Transverse colon (tissue), 4 donors: Measurements from ENCODE around the gene SARS2. TPM values are rescaled to one million over a fixed set of nuclear protein-coding genes. Genes with fewer than 3 reads are reported as not detected.

ENCODE experiments used
- DNase-seq: peaks from one replicate; pipeline ENCODE4 v3.0.0-alpha.2; 2019
- H3K27ac ChIP-seq, 4 donors: fragments of 200-600 bp; sonication (generic); 2 replicates each; pipeline ENCODE4 v1.5.1; 2016 to 2018; ENCODE audit warnings: inconsistent platforms in 4 of 4
- H3K27me3 ChIP-seq: fragments of 200-600 bp; sonication (generic); 2 replicates; pipeline ENCODE4 v1.5.1; 2017; ENCODE audit warnings: inconsistent platforms
- H3K36me3 ChIP-seq, 4 donors: fragments of 200-600 bp; sonication (generic); 2 replicates each; pipeline ENCODE4 v1.5.1; 2017 to 2019; ENCODE audit warnings: inconsistent platforms in 4 of 4
- H3K4me1 ChIP-seq, 4 donors: fragments of 200-600 bp; sonication (generic); 2 replicates each; pipeline ENCODE4 v1.5.1; 2017 to 2020; ENCODE audit warnings: inconsistent platforms in 4 of 4
- H3K4me3 ChIP-seq, 4 donors: fragments of 200-600 bp; sonication (generic); 1 replicate in 1 of 4; 2 replicates in 3 of 4; pipeline versions ENCODE4 v1.5.1 to v1.6.1; 2017 to 2019; ENCODE audit warnings: inconsistent platforms in 4 of 4
- H3K9me3 ChIP-seq, 2 donors: fragments of 200-600 bp; sonication (generic); 2 replicates each; pipeline ENCODE4 v1.5.1; 2017 to 2019; ENCODE audit warnings: inconsistent platforms in 2 of 2
- CTCF ChIP-seq, 5 experiments: fragments of 200-600 bp in 3 of 5; fragments of 450-650 bp in 2 of 5; sonication (generic) in 3 of 5; IDR thresholded peaks; 1 replicate in 2 of 5; 2 replicates in 3 of 5; pipeline ENCODE4 v1.5.1; 2016 to 2017; ENCODE audit warnings: antibody characterized with exemption in 5 of 5, inconsistent platforms in 3 of 5, mild to moderate bottlenecking in 2 of 5, moderate library complexity in 1 of 5
- EP300 ChIP-seq: sonication (generic); formaldehyde crosslinking; IDR thresholded peaks from one replicate; pipeline ENCODE4 v1.6.1; 2017; ENCODE audit warnings: antibody characterized with exemption, low read depth
- POLR2A ChIP-seq: fragments of 450-650 bp; IDR thresholded peaks from one replicate; pipeline ENCODE4 v1.6.1; 2016; ENCODE audit warnings: antibody characterized with exemption, mild to moderate bottlenecking, moderate library complexity
- POLR2AphosphoS5 ChIP-seq, 3 donors: sonication (generic); formaldehyde crosslinking; IDR thresholded peaks; one replicate each; pipeline ENCODE4 v1.6.1; 2016; ENCODE audit warnings: antibody characterized with exemption in 3 of 3
- WGBS, 2 donors: methylation state at CpG; one replicate each; pipeline ENCODE4 v1.1.5; 2018; ENCODE audit warnings: low coverage in 1 of 2; 5-methylcytosine and 5-hydroxymethylcytosine counted together
- in situ Hi-C, 4 donors: fragments of 200-750 bp; cut with MboI; loops; one replicate each; pipeline versions ENCODE4 v1.15.0 to v1.15.1; 2017; ENCODE audit warnings: low sequenced_read_pairs in 3 of 4, low pct_ligation_motif_present in 1 of 4, low pct_unique_long_range_greater_than_20kb in 1 of 4
- intact Hi-C: fragments of 100-400 bp; cut with DNase I; formaldehyde crosslinking; loops from one replicate; pipeline ENCODE4 v1.15.1; 2023; ENCODE audit warnings: low total_unique reads
- total RNA-seq, 4 donors: library from RNA; depleted of rRNA; stranded (reverse); fragments of >200 nt; gene quantifications; one replicate each; pipeline ENCODE4 v1.1.0, GENCODE V29; 2016

SARS2 gene
- total RNA-seq, 4 donors from 2014 or later = 21.4 to 186 (median 42.7) TPM

GRCh38 chr19:38912600-38913514 is 17.7 kb downstream of the SARS2 start:
- H3K27me3 ChIP-seq = peaks cover 17% of the 10 kb centered on the region
- intact Hi-C loops (no loop called here), in situ Hi-C loops (no loop called here)
- no peak overlapping the region for H3K27ac ChIP-seq
- TF ChIP-seq POLR2AphosphoS5 (IDR thresholded peaks at IDR 0.05) (no peak), EP300 (no peak), CTCF (IDR thresholded peaks at IDR 0.05) (no peak), POLR2A (no peak)
- WGBS, 2 donors = 76 to 88% methylated on average over 1 to 12 of the region's 12 CpGs
- H3K9me3 ChIP-seq = no peaks in the 10 kb centered on the region
- H3K36me3 ChIP-seq = peaks cover 0 to 2% (median 0%) of the 10 kb centered on the region in 4 donors
- H3K4me3 ChIP-seq = no peak overlapping the region
- no peak for DNase-seq
- no peaks in the 10 kb centered on the region for H3K4me1 ChIP-seq

DNA sequence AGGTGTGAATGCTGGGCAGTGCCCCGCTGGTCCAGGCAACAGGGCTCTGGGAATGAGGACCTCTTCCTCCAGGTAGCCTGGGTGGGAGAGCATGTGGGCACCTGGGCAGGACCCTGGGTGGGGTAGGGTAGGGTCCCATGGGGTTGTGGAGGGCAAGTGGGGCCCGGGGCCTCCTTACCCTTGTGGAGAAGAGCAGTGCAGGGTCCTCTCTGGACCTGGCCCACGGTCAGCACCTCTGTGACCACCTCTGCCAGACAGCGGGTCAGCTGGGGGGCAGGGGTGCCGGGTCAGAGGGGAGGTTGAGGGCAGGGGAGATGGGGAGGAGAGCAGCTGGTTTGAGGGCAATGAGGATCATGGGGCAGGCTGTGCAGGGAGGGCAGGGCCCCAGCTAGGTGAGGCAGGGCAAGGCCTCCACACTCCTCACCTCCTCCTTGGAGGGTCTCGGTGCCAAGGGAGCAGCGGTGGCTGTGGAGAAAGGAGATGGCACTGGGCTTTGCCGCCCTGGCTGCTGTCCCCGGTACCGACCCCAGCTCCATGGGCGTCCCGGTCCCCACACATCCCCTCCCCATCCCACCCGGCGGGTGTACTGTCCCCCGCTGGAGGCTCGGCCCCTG is 19.1 kb downstream of the SARS2 start:
- H3K4me3 ChIP-seq = no peak overlapping the region
- no peak overlapping the region for H3K27ac ChIP-seq
- no peak for DNase-seq
- peaks cover 17% of the 10 kb centered on the region for H3K27me3 ChIP-seq
- H3K4me1 ChIP-seq = no peaks in the 10 kb centered on the region
- TF ChIP-seq EP300 (no peak), POLR2A (no peak), POLR2AphosphoS5 (IDR thresholded peaks at IDR 0.05) (no peak), CTCF (IDR thresholded peaks at IDR 0.05) (no peak)
- intact Hi-C loops = no loop called here
- in situ Hi-C loops = no loop called here
- peaks cover 0 to 15% (median 3%) of the 10 kb centered on the region in 4 donors for H3K36me3 ChIP-seq
- H3K9me3 ChIP-seq = no peaks in the 10 kb centered on the region
- 83% methylated on average over 5 of the region's 16 CpGs; no CpG with 5 or more reads in 1 of the 2 donors for WGBS, 2 donors

GRCh38 chr19:38910488-38910887 is 20.1 kb downstream of the SARS2 start:
- in situ Hi-C loops = no loop called here
- DNase-seq = no peak
- peaks cover 0 to 17% (median 5%) of the 10 kb centered on the region in 4 donors for H3K36me3 ChIP-seq
- H3K27ac ChIP-seq = no peak overlapping the region
- intact Hi-C loops = no loop called here
- no peak overlapping the region for H3K4me3 ChIP-seq
- 96 to 100% methylated on average over 1 to 12 of the region's 12 CpGs for WGBS, 2 donors
- no peak for TF ChIP-seq POLR2A
- no peak for TF ChIP-seq POLR2AphosphoS5 (IDR thresholded peaks at IDR 0.05)
- no peak for TF ChIP-seq EP300
- no peak for TF ChIP-seq CTCF (IDR thresholded peaks at IDR 0.05)
- no peaks in the 10 kb centered on the region for H3K9me3 ChIP-seq
- H3K4me1 ChIP-seq = no peaks in the 10 kb centered on the region
- peaks cover 17% of the 10 kb centered on the region for H3K27me3 ChIP-seq

GRCh38 chr19:38908911-38909310 is 21.7 kb downstream of the SARS2 start:
- no peaks in the 10 kb centered on the region for H3K9me3 ChIP-seq
- no peak overlapping the region for H3K27ac ChIP-seq
- peaks cover 0 to 23% (median 6%) of the 10 kb centered on the region in 4 donors for H3K36me3 ChIP-seq
- no peak for TF ChIP-seq EP300
- no peak for TF ChIP-seq CTCF (IDR thresholded peaks at IDR 0.05)
- in situ Hi-C loops = no loop called here
- 80% methylated on average over 2 to 10 of the region's 10 CpGs for whole genome bisulfite sequencing, 2 donors
- intact Hi-C loops = no loop called here
- no peaks in the 10 kb centered on the region for H3K4me1 ChIP-seq
- peaks cover 17% of the 10 kb centered on the region for H3K27me3 ChIP-seq
- no peak overlapping the region for H3K4me3 ChIP-seq
- no peak for DNase-seq
